MCF 10A (cell line): ENCODE data around the gene C2CD3. TPM values are rescaled to one million over a fixed set of nuclear protein-coding genes. Genes with fewer than 3 reads are reported as not detected.
"Not testable (repeated sequence)": the region's sequence is repeated elsewhere in the genome, so short reads cannot be mapped to it uniquely, and the experiment has no call there.

Experiments
- BruUV-seq: library from RNA; stranded (reverse); fragments of 400-500 nt; replicated peaks from 2 replicates; lab custom pipeline; 2021; lab: Mats Ljungman, UMichigan
- CTCF ChIA-PET: fragments of 300-600 bp; sonication (Branson Sonifier 250); formaldehyde crosslinking; extraction: SDS; loops from one replicate; lab custom pipeline; 2021; ENCODE audit warnings: antibody characterized with exemption, inconsistent platforms; lab: Yijun Ruan, JAX
- POLR2A ChIA-PET: fragments of 300-600, 350-650 bp; sonication (Branson Sonifier 250); formaldehyde crosslinking; extraction: SDS; loops from one replicate; lab custom pipeline; 2020; ENCODE audit warnings: antibody characterized with exemption, inconsistent platforms; lab: Yijun Ruan, JAX
- DNase-seq: peaks from one replicate; pipeline ENCODE4 v3.0.0-alpha.2; 2018; ENCODE audit not compliant: unreplicated experiment
- H3K27ac Mint-ChIP-seq: one replicate; pipeline ENCODE4 v1.8.0; 2022; ENCODE audit warnings: mild to moderate bottlenecking, low read depth, mixed read lengths; ENCODE audit not compliant: unreplicated experiment
- H3K27me3 Mint-ChIP-seq: one replicate; pipeline ENCODE4 v1.8.0; 2022; ENCODE audit warnings: mixed read lengths; ENCODE audit not compliant: insufficient read depth, unreplicated experiment
- H3K36me3 Mint-ChIP-seq: one replicate; pipeline ENCODE4 v1.8.0; 2022; ENCODE audit warnings: mild to moderate bottlenecking, moderate library complexity, mixed read lengths; ENCODE audit not compliant: insufficient read depth, unreplicated experiment
- H3K4me1 Mint-ChIP-seq: one replicate; pipeline ENCODE4 v1.8.0; 2022; ENCODE audit warnings: mixed read lengths; ENCODE audit not compliant: insufficient read depth, unreplicated experiment
- H3K4me3 Mint-ChIP-seq: one replicate; pipeline ENCODE4 v1.8.0; 2022; ENCODE audit warnings: mild to moderate bottlenecking, moderate library complexity, mixed read lengths; ENCODE audit not compliant: unreplicated experiment
- H3K9me3 Mint-ChIP-seq: one replicate; pipeline ENCODE4 v1.8.0; 2022; ENCODE audit warnings: mixed read lengths; ENCODE audit not compliant: unreplicated experiment
- intact Hi-C: fragments of 100-400 bp; cut with micrococcal nuclease; formaldehyde crosslinking; loops from 2 replicates; pipeline ENCODE4 v1.14.1; 2022
- total RNA-seq: library from RNA; stranded (reverse); gene quantifications from 2 replicates; pipeline ENCODE4 v1.2.3, GENCODE V29; 2022
- TF ChIP-seq, protein P1 (sequence below): fragments of 200-600 bp; IDR thresholded peaks from one replicate; pipeline ENCODE4 v1.8.0; 2022; ENCODE audit warnings: antibody characterized with exemption, mild to moderate bottlenecking; ENCODE audit not compliant: unreplicated experiment

Gene C2CD3
- total RNA-seq, 1 experiment from 2014 or later, result 18.7 TPM

DNA sequence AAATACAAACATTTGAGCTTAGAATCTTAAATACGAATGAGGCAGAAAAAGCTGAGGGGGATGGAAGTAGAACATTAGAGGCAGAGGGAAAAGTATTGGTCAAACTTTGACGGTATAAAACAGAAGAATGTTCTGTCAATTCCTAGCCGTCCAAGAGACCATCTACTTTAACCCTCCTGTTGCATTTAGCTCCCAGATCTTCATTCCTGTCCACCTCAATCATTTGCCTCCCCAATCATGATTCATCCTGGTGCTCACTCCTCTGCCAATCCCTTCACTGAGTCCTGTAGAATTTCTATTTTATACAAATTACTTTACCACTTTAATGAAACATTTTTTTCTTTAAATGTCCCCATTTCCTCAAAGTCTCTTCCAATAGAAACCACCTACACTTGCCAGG is 28.2 kb downstream of the C2CD3 start:
- no TSS peak for BruUV-seq
- H3K4me1 Mint-ChIP-seq, result peaks cover 40% of the 10 kb centered on the region
- TF ChIP-seq, protein P1, sequence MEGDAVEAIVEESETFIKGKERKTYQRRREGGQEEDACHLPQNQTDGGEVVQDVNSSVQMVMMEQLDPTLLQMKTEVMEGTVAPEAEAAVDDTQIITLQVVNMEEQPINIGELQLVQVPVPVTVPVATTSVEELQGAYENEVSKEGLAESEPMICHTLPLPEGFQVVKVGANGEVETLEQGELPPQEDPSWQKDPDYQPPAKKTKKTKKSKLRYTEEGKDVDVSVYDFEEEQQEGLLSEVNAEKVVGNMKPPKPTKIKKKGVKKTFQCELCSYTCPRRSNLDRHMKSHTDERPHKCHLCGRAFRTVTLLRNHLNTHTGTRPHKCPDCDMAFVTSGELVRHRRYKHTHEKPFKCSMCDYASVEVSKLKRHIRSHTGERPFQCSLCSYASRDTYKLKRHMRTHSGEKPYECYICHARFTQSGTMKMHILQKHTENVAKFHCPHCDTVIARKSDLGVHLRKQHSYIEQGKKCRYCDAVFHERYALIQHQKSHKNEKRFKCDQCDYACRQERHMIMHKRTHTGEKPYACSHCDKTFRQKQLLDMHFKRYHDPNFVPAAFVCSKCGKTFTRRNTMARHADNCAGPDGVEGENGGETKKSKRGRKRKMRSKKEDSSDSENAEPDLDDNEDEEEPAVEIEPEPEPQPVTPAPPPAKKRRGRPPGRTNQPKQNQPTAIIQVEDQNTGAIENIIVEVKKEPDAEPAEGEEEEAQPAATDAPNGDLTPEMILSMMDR, result no peak
- POLR2A ChIA-PET, result interaction anchor here (2.1 kb wide), 1 partner anchor 28 kb away, joined by 17 read pairs; the partner anchor contains the start of genes C2CD3 and PPME1
- H3K27ac Mint-ChIP-seq, result peak overlapping the region; percentile 13
- no peaks in the 10 kb centered on the region for H3K27me3 Mint-ChIP-seq
- H3K9me3 Mint-ChIP-seq, result no peaks in the 10 kb centered on the region
- CTCF ChIA-PET, result no interaction called here
- intact Hi-C loops, result no loop called here
- H3K4me3 Mint-ChIP-seq, result no peak overlapping the region
- no peaks in the 10 kb centered on the region for H3K36me3 Mint-ChIP-seq
- DNase-seq, result no peak

DNA sequence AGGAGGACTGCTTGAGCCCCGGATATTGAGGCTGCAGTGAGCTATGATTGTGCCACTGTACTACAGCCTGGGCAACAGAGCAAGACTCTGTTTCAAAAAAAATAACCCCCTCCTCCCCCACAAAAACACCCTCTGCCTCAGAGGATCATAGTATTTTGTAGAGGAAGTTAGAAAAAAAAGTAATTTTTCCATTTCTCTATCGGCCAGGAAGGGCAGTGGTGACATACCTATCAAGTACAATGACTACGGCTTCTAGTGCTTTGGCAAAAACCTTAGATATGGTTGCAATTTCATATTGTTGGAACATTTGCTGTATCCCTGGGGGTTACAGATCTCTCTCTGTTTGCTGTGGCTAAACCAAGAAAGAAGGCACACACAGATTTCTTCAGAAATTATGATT is 28.9 kb downstream of the C2CD3 start:
- TF ChIP-seq, protein P1, result no peak
- Mint-ChIP-seq H3K4me1 (peaks cover 36% of the 10 kb centered on the region), H3K27me3 (no peaks in the 10 kb centered on the region), H3K27ac (peak overlapping the region; percentile 13), H3K4me3 (no peak overlapping the region), H3K9me3 (no peaks in the 10 kb centered on the region), H3K36me3 (no peaks in the 10 kb centered on the region)
- ChIA-PET CTCF (no interaction called here), POLR2A (interaction anchor here (2.1 kb wide), 1 partner anchor 29 kb away, joined by 17 read pairs; the partner anchor contains the start of genes C2CD3 and PPME1)
- no TSS peak for BruUV-seq
- intact Hi-C loops, result no loop called here
- no peak for DNase-seq

DNA sequence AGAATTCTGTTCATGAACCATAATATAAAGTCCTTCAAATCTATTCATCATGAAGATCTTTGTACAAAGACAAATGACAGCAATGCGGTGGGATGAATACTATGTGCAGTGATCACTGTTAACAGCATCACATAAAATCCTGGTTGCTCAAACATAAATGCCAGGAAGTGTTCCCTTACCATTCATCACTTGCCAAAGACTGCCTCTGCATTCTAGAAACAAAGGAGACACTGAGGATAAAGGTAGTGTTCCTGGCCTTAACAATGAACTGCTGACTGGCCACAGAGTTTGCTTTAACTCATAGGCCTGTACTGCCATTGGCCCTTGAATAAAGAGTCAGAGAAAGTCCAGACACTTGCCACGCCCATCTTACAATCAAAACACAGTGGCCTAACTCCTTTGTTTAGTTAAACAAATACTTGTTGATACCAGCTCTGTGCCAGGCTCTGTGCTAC is 29.5 kb downstream of the C2CD3 start:
- no peaks in the 10 kb centered on the region for H3K36me3 Mint-ChIP-seq
- peak; percentile 52 for DNase-seq
- CTCF ChIA-PET, result no interaction called here
- BruUV-seq, result no TSS peak
- H3K9me3 Mint-ChIP-seq, result no peaks in the 10 kb centered on the region
- TF ChIP-seq, protein P1, result no peak
- intact Hi-C loops, result no loop called here
- POLR2A ChIA-PET, result interaction anchor here (2.1 kb wide), 1 partner anchor 30 kb away, joined by 17 read pairs; the partner anchor contains the start of genes C2CD3 and PPME1
- H3K4me1 Mint-ChIP-seq, result peaks cover 36% of the 10 kb centered on the region
- H3K27me3 Mint-ChIP-seq, result no peaks in the 10 kb centered on the region
- no peak overlapping the region for H3K4me3 Mint-ChIP-seq
- peak overlapping the region; percentile 13 for H3K27ac Mint-ChIP-seq

DNA sequence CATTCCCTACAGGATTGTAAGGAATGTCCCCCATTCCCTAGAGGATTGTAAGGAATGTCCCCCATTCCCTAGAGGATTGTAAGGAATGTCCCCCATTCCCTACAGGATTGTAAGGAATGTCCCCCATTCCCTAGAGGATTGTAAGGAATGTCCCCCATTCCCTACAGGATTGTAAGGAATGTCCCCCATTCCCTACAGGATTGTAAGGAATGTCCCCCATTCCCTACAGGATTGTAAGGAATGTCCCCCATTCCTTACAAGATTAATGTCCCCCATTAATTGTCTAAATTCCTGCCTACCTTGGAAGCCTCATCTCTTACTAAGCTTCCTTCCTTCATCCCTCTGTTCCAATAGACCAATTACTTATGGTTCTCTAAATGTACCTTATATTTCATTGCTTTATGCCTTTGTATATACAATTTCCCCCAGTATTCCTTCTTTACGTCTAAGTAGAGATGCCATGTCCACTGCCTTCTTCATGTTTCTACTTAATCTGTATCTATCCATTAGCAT is 30.8 kb downstream of the C2CD3 start:
- CTCF ChIA-PET, DNase-seq, intact Hi-C loops, H3K27me3 Mint-ChIP-seq, H3K36me3 Mint-ChIP-seq, BruUV-seq, H3K4me3 Mint-ChIP-seq, H3K9me3 Mint-ChIP-seq: not testable (repeated sequence)
- Mint-ChIP-seq H3K27ac (peak overlapping the region; percentile 95), H3K4me1 (peaks cover 45% of the 10 kb centered on the region)
- POLR2A ChIA-PET, result interaction anchor here (2.0 to 3.1 kb wide), 2 partner anchors 14 to 31 kb away, joined by 5 to 41 read pairs; partner anchors contain the start of genes C2CD3 and PPME1
